ENCODE measurements around the gene DPYD.

Gene DPYD

DNA sequence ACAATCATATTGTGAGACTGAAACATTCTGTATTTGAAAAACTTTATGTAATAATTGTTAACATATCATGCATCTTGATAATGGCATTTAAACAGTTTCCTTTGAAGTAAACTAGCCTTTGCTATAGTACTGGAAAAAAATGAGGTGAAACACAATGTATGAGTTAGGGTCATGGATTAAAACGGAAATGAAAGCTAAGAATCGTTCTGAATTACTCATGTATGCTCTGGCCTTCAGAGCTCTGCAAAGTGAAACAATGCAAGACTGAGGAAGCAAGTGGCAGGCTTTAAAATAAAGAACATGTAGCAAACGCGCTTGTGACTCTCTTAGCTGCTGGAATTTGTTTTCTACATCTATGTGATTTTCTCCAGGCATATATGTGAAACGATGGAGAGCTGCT is 317.1 kb downstream of the DPYD start:
- peak; percentile 16 for DNase-seq

DNA sequence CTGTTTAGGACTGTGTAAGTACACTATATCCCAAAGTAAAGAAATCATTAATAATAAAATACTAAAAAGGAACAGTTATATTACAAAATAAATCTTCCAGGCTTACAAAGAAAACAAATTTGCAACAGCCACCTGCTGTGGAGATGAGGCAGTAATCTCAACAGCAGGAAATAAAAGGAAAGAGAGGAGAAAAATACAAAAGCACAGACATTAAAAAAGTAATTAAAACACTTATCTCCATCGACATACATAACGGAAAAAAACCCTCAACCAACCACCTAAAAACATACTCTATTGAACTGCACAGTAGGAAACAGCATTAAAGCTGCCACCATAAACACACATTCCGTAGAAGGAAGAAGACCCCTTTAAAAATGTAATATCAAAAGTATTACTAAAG is 317.6 kb downstream of the DPYD start:
- DNase-seq: no peak

DNA sequence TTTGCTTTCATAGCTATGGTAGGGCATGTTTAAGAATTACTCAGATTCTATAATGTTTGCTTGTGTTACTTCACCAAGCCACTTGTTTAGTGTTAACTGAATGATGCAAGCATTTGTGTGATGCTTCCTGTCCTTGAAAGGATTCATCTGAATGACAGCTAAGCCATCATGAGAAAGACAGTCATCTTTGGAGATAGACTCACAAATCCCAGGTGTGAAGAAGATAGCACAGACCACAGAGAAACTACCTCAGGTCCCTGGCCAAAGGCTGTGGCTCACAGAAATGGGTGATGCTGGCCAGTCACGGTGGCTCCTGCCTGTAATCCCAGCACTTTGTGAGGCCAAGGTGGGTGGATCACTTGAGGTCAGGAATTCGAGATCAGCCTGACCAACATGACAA is 321.4 kb downstream of the DPYD start:
- no peak for DNase-seq

DNA sequence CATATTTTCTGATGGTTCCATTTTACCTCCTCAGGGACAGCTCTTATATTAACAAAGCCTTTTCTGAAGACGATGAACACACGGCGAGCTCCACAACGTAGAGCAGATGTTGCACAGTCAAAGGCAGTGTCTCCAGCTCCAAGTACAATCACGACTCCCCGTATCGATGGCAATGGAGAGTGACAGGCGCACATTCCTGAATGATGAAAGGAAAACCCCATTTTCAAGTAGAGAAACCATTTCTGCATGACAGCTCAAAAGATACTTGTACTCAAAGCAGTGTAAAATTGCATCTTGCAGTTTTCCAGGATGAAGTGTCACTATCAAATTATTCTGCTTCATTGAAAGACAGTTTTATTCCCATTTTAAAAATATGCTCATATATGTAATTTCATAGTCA is 327.6 kb downstream of the DPYD start:
- no peak for DNase-seq

DNA sequence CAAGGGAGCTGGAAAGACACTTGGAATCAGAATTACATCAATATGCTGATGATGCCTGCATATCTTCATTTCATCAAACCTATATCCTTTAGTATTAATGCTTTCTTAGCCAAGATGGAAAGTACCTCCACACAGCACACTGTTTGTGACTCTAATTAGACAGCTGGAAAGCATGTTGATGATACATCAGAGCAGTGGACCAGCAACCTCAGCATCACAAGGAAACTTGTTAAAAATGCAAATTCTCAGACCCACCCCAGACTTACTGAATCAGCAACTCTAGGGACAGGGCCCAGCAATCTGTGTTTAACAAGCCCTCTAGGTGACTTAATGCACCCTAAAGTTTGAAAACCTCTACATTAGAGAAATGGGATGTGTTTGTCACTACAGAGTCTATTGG is 332.1 kb downstream of the DPYD start:
- no peak for DNase-seq

DNA sequence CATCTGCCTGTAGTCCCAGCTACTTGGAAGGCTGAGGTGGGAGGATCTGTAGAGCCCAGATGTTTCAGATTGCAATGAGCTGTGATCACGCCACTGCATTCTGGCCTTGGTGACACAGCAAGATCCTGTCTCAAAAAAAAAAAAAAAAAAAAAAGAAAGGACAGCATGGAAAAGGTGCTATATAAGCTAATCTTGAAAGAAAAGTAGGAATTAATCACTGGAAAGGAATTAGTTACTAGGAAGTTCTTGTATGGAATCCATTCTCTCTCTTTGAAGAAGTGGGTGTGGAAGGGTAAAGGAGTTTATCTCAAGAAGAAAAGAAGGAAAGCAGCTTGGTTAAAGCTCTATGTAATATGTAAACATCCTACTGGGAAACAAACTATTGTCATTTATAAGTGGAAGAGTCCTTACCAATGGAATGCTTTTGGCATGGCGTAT is 339.2 kb downstream of the DPYD start:
- DNase-seq: peak; percentile 51

DNA sequence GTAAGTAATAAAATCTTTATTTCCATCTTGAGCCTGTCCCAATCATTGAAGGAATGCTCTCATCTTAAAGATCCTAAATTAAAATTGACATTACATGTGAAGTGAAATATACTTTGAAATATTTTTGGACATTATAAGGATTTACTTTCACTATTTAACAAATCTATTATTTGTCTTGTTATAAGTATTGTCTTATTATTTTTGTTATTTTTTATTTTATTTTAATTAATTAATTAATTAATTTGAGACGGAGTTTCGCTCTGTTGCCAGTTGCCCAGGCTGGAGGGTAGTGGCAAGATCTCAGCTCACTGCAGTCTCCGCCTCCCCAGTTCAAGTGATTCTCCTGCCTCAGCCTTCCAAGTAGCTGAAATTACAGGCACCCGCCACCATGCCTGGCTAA is 343.2 kb downstream of the DPYD start:
- DNase-seq: no peak

DNA sequence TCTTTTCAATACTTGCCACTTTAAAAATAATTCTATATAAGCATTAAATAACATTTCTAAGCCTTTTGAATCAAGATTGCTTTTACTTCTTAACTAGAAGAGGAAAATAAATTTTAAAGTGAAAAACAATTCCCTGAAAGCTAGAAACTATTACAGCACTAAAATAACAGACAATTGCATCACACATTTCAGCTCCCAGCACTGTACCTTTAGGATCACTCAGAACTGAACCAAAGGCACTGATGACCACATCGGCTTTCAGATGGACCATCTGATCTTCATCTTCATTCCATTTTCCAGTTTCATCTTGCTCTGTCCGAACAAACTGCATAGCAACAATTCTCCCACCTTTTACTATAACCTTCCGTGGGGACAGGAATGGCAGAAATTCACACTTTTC is 347.3 kb downstream of the DPYD start:
- DNase-seq: no peak

DNA sequence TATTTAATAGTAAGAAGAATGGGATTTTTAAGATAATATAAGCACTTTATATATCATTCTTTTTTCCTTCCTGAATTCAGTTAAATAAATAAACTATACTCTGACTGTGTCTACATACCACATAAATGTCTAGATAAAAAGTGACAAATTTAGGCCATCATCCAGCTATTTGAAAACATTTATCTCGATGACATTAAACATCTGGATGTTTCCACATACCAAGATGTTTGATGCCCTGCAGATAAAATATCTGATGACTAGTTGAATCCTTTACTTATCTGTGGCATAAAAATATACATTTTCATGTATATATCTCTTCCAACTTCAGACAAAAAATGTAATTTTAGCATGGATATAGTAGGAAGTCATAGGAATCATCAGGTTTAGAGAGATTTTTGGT is 348.3 kb downstream of the DPYD start:
- peak; percentile 20 for DNase-seq

DNA sequence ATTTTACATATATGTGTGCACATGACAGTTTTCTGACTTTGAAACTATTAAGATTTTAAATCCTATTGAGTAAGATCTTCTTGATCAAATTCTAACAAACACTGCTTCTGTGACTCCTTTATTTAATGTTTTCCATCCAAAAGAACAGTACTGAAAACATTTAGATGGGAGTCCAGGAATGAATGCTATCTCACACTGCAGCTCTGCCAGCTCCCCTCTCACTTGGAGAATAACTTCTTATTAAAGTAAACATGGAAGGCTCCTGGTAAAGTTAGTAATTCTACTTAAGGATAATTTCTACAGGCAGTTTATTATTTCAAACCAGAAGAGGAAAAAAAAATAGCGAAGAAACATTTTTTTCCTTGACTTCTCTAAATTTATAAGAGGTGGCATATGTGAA is 349.1 kb downstream of the DPYD start:
- no peak for DNase-seq

DNA sequence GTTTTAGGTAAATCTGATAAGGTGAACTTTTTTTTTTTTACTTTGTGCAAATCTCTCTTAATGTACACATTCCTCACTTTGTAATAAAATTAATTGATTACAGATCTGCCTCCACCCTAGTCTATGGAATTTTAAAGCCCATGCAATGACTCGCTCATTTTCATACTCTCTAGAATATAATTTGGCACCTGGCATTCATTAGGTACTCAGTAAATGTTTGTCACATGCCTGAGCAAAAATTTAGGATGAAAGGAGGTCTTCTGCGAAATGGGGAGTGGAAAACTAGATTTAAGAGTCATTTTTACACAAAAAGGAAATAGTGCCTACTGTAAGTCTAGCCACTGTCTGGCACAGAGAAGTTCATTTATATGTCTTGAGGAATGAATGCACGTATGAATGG is 350.1 kb downstream of the DPYD start:
- DNase-seq: no peak

DNA sequence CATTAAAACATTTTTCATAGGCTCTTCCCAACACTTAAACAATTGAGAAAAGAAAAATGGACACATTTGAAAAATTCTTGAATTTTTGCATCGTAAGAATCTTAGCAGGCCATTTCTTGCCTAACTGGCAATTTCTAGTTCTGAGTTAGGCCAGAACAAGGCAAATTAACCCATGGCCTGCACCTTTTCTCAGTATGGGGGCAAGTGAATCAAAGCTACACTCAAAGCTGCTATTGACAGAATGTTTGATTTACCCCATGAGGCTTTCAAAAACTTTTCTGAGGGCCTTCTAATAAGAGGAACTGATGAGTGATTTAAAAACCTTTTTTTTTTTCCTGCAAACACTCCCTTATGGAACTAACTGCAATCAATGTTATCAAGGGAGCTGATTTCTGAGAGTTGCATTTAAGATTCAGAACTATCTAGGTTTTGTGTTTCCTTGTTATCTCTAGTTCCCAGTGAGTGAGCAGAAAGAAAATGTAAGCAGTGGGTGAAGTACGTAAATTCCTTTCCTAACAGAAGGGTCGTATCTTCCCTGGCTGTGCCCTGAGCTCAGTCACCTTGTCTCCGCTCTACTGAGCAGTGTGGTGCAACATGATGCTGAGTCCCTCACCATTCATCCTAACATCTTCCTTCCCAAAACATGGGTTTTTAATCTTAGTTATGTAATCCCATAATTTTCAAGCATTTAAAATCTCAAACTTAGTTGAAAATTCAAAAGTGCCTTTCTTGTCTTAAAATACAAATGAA is 353.7 kb downstream of the DPYD start:
- DNase-seq: no peak

DNA sequence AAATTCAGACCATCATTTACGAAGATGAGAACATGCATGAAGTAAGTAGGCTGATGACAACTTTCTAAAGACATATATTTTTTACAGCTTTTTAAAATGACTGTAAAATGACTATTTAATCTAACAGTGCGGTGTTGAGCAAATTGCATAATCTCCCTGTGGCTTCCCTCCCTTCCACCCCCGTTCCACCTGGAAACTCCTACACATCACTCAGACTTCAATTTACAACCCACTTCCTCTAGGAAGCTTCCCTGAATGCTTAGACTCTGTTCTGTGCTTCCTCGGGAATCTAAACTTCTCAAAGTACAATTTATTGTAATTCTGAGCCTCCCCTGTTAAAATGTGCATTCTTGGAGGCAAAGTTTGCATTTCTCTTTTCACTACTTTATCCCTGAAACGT is 354.9 kb downstream of the DPYD start:
- DNase-seq: no peak

DNA sequence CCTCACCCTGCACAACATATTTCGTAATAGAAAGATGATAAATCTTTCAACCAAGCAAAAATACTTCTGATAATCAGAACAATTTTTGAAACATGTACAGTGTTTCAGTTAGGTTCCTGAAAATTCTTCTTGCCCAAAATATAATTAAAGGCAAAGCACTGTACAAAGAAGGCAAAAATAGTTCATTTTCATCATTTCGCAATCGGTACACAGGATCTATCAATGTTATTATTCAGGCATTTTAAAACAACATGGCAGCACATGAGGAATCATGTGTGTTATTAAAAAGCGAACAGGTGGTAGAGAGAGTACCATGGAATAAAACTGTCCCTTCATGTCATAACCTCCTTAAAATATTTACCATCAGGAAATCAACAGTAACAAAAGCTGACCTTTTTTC is 356.9 kb downstream of the DPYD start:
- DNase-seq: no peak

DNA sequence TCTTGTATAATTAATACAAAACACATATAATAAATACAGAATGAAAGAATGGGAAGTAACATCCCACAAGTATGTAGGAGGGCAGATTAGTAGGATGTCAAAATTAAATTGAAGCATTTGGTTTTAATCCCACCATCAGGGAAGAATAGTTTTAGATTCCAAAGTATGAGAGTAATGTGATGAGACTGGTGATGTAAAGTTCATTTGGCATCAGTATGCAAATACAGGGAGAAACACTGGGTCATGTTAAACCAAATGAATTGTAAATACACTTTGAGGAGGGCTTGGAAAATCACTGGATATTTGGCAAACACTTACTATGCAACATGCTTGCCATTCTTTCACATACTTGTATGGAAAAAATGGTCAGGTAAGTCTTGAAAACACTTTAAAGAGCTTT is 358.8 kb downstream of the DPYD start:
- peak; percentile 62 for DNase-seq

DNA sequence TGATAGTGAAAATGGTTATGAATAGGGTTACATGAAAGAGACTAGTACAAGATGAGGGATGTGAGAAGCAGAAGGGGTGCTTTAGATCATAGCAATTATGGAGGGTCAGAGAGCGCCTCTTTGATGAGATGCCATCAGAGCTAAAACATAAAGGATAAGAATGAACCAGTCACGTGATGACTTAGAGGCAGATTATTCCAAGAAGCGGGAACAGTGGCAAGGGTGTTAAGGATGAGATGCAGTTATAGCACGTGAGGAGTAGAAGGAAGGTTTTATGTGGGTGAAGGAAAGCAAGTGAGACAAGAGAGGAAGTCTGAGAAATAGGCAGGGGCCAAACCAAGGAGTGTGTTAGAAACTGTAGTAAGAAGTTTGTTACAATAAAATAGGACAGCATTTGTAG is 360.1 kb downstream of the DPYD start:
- no peak for DNase-seq

DNA sequence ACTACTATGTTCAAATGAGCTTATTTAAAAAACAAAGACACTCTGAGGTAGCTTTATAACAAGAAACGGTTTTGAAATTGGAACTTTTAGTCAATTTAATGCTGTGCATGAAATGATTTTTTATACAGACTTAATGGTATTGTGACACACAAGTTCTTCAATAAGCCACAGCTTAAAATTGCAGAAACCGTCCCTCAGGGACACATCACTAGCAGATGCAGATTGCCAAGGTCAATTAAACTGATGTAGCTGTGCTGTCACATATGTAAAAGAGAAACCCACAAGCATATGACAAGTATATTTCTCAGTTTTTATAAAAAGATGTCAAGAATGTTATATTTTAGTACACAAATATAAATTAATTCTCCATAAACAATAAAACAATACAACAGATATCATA is 366.9 kb downstream of the DPYD start:
- no peak for DNase-seq

DNA sequence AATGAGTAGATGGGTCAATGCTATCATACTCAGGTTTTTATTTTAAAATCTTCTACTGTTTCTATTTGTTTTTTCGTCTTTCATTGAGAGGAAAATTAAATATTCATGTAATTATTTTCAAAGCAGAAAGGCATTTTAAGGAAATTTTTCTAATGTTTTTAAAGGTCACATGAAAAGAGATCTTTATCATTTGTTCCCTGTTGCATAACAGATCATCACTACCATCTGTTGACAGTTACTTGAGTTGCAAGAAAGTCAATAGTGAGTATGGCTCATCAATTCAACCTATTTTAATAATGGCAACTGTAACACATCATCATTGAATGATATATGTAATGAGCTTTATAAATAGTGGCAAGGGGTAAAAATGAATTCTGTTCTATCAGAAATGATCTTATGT is 369.7 kb downstream of the DPYD start:
- DNase-seq: no peak

DNA sequence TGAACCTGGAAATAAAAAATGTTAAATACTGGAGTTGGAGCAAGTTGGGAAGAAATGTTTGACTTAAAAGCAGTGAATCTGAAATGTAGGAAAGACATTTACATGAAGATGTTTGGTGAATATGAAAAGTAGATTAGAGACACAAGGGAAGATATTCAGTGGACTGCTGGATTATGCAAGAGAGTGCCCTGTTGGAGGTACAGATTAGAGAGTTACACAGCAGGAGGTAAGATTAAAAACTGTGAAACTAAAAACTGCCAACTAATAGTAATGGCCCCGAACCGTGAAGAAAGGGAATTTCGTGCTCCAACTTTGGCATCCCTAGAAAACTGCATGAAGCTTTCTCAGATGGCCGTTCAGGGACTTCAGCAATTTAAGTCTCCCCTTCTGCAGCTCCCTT is 375.4 kb downstream of the DPYD start:
- no peak for DNase-seq

DNA sequence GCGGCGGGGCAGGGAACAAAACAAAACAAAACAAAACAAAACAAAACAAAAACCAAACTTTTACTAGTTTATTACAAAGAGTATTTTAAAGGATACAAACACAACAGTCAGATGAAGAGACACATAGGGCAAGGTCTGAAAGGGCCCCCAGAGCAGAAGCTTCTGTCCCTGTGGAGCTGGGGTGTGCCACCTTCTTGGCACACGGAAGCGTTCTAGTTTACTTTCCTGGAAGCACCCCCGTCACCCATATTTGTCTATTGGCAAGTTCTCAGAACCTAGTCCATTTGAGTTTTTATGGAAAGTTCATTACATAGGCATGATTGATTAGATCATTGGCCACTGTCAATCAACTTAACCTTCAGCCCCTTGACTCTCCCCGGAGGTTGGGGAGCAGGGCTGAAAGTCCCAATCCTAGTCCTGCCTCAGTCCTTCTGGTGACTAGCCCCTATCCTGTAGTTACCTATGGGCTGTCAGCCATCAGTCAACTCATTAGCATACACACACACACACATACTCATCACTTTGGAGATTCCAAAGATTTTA is 380.4 kb downstream of the DPYD start:
- no peak for DNase-seq

DNA sequence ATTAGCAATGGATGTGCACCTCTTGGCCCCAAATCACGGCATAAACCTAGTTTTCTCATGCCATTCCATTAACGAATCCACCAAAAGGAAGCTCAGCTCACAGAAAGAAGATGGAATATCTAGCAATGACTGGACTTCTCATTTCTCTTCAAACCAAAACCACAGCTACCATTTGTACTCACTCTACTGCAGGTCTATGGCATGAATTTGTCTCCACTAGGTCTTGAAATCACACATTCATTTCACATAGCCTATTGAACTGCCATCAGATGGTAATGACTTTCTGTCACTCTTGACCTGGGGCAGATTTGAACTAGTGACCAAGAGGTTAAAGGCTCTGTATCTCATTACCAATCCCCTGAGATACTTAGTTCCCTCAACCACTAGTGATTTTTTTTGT is 382.7 kb downstream of the DPYD start:
- DNase-seq: no peak

DNA sequence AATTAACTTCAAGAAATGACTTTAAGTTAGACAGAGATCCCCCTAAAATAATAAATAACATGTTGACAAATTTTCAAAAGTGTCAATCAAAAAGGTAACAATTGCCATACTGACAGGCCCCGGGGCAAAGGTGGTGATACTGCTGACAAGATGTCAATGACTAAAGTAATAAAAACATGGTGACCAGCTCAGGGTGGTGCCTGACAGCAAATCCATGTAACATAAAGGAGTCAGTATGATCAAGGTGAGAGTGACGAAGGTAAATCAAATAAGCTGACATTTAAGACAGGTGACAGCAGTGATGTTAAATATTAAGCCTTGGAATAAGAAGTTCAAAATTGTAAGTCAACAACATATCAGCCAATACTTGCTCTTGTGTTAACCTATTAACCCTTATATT is 387.5 kb downstream of the DPYD start:
- DNase-seq: no peak

DNA sequence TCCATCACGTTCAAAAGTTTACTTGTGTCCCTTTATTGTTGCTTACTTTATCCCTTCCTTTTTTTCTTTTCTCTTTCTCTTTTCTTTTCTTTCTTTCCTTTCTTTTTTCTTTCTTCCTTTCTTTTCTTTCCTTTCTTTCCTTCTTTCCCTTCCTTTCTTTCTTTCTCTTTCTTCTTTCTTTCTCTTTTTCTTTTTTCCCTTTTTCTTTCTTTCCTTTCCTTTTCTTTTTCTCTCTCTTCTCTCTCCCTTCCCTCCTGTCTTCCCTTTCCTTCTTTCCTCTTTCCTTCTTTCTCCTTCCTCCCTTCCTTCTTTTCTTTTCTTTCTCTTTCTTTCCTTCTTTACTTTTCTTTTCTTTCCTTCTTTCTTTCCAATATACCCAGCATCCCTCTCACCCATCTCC is 391.2 kb downstream of the DPYD start:
- DNase-seq: no peak

DNA sequence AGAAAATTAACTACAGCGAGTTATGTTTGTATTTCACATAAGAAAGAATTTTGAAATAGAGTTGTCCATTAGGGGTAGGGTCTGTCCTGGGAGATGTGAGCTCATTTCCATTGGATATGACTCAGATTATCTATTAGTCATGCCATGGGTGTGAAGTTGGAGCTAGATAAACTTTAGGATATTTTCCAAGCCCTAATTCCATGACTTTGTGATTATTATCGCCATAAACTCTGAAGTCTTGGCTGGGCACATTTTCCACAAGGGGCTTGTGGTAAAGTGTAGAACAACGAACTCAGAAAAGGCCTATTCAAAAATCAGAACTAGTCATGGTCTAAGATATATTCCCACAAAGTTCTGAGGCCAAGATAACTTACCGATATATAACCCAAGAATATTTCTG is 396.6 kb downstream of the DPYD start:
- no peak for DNase-seq

DNA sequence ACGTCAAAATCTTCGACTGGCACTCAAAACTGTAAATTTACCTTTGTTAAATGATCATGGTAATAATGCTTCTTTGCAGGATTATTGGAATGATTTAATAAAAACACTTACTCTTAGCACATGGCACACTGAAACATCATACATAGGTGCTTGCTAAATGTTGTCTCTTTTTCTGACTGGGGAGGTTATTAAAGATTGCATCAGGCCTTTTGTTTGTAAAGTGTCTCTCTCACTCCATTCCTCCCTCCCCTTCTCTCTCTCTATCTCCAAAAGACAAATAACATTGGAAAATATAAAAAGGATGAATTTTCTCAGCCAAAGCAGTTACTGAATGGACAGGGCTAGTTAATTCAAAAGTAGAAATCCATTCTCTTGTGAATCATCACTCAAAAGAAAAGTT is 404.2 kb downstream of the DPYD start:
- no peak for DNase-seq

Data from fibroblast of skin of scalp (primary cell).